HEK293 (cell line): Measurements from ENCODE around the gene CHST12.

Experiments used
- CTCF ChIA-PET: fragments of 350-600 bp; formaldehyde crosslinking; extraction: SDS; loops from one replicate; lab custom pipeline; 2021; ENCODE audit warnings: antibody characterized with exemption; lab: Yijun Ruan, JAX
- POLR2A ChIA-PET: fragments of 300-600 bp; formaldehyde crosslinking; extraction: SDS; loops from one replicate; lab custom pipeline; 2020; ENCODE audit warnings: antibody characterized with exemption, inconsistent platforms; lab: Yijun Ruan, JAX
- H3K27ac ChIP-seq: fragments of 200-500 bp; sonication (Bioruptor generic); 2 replicates; pipeline ENCODE4 v1.5.1; 2014; ENCODE audit warnings: low read depth, low read length, control low read depth, inconsistent platforms; ENCODE audit errors: extremely low read depth
- H3K36me3 ChIP-seq, 2 experiments: fragments of 200-500 bp in 1 of 2; sonication (Bioruptor generic) in 1 of 2; 1 replicate in 1 of 2; 2 replicates in 1 of 2; pipeline ENCODE4 v1.5.1; 2014 to 2017; ENCODE audit warnings: inconsistent platforms in 2 of 2, low read length in 2 of 2; ENCODE audit not compliant: control insufficient read depth in 2 of 2, insufficient read depth in 1 of 2
- H3K4me1 ChIP-seq: fragments of 200-500 bp; sonication (Bioruptor generic); 2 replicates; pipeline ENCODE4 v1.5.1; 2014; ENCODE audit warnings: mild to moderate bottlenecking, low read length, inconsistent platforms; ENCODE audit not compliant: control insufficient read depth, insufficient read depth
- H3K4me3 ChIP-seq: 2 replicates; pipeline ENCODE4 v1.5.1; 2011; ENCODE audit warnings: low read depth, mild to moderate bottlenecking, control low read depth, low read length, moderate library complexity
- H3K9me3 ChIP-seq: fragments of 200-500 bp; sonication (Bioruptor generic); 2 replicates; pipeline ENCODE4 v1.5.1; 2014; ENCODE audit warnings: low read depth, low read length, inconsistent platforms; ENCODE audit not compliant: control insufficient read depth, insufficient read depth
- GFI1B ChIP-seq: fragments of 450-650 bp; formaldehyde crosslinking; IDR thresholded peaks from 2 replicates; pipeline ENCODE4 v1.5.1; 2016; ENCODE audit warnings: missing biosample characterization, missing genetic modification characterization
- GLI4 ChIP-seq: fragments of 450-650 bp; formaldehyde crosslinking; IDR thresholded peaks from 2 replicates; pipeline ENCODE4 v1.5.1; 2016; ENCODE audit warnings: missing biosample characterization, missing genetic modification characterization
- GLIS2 ChIP-seq: fragments of 450-650 bp; formaldehyde crosslinking; IDR thresholded peaks from 2 replicates; pipeline ENCODE4 v1.5.1; 2016; ENCODE audit warnings: missing biosample characterization, missing genetic modification characterization
- HOXD13 ChIP-seq: sonication (generic); formaldehyde crosslinking; IDR thresholded peaks from 2 replicates; pipeline ENCODE4 v1.8.0; 2022; ENCODE audit warnings: missing genetic modification reagents, borderline replicate concordance
- IKZF3 ChIP-seq: fragments of 450-650 bp; IDR thresholded peaks from 2 replicates; pipeline ENCODE4 v1.5.0; 2018; ENCODE audit warnings: missing biosample characterization, mild to moderate bottlenecking, missing genetic modification characterization, moderate library complexity
- KLF1 ChIP-seq: fragments of 450-650 bp; formaldehyde crosslinking; IDR thresholded peaks from 2 replicates; pipeline ENCODE4 v1.5.1; 2016; ENCODE audit warnings: missing biosample characterization, missing genetic modification characterization
- KLF10 ChIP-seq: fragments of 450-650 bp; IDR thresholded peaks from 2 replicates; pipeline ENCODE4 v1.5.1; 2018; ENCODE audit warnings: missing biosample characterization, mild to moderate bottlenecking, missing genetic modification characterization
- KLF8 ChIP-seq: fragments of 450-650 bp; formaldehyde crosslinking; IDR thresholded peaks from 2 replicates; pipeline ENCODE4 v1.5.1; 2016; ENCODE audit warnings: missing biosample characterization, missing genetic modification characterization
- KLF9 ChIP-seq: fragments of 450-650 bp; formaldehyde crosslinking; IDR thresholded peaks from 2 replicates; pipeline ENCODE4 v1.5.1; 2016; ENCODE audit warnings: missing biosample characterization, missing genetic modification characterization, low read depth
- SP7 ChIP-seq: fragments of 450-650 bp; formaldehyde crosslinking; IDR thresholded peaks from 2 replicates; pipeline ENCODE4 v1.5.1; 2016; ENCODE audit warnings: missing biosample characterization, missing genetic modification characterization
- ZNF146 ChIP-seq: fragments of 450-650 bp; formaldehyde crosslinking; IDR thresholded peaks from 2 replicates; pipeline ENCODE4 v1.5.1; 2016; ENCODE audit warnings: missing biosample characterization, missing genetic modification characterization
- ZNF350 ChIP-seq: fragments of 450-650 bp; formaldehyde crosslinking; IDR thresholded peaks from 2 replicates; pipeline ENCODE4 v1.5.0; 2017; ENCODE audit warnings: missing biosample characterization, mild to moderate bottlenecking, missing genetic modification characterization
- ZNF391 ChIP-seq: fragments of 450-650 bp; formaldehyde crosslinking; IDR thresholded peaks from 2 replicates; pipeline ENCODE4 v1.5.1; 2016; ENCODE audit warnings: low read depth, missing biosample characterization, missing genetic modification characterization, borderline replicate concordance
- ZNF404 ChIP-seq: fragments of 450-650 bp; formaldehyde crosslinking; IDR thresholded peaks from 2 replicates; pipeline ENCODE4 v1.5.1; 2017; ENCODE audit warnings: missing biosample characterization, missing genetic modification characterization
- ZNF501 ChIP-seq: fragments of 450-650 bp; formaldehyde crosslinking; IDR thresholded peaks from 2 replicates; pipeline ENCODE4 v1.5.1; 2016; ENCODE audit warnings: missing biosample characterization, missing genetic modification characterization
- ZNF548 ChIP-seq: fragments of 450-650 bp; formaldehyde crosslinking; IDR thresholded peaks from 2 replicates; pipeline ENCODE4 v1.5.1; 2016; ENCODE audit warnings: missing biosample characterization, missing genetic modification characterization
- ZNF555 ChIP-seq: fragments of 450-650 bp; formaldehyde crosslinking; conservative IDR thresholded peaks from 2 replicates; pipeline ENCODE4 v1.5.1; 2017; ENCODE audit warnings: missing biosample characterization, mild to moderate bottlenecking, missing genetic modification characterization, inconsistent platforms
- ZNF571 ChIP-seq: fragments of 450-650 bp; formaldehyde crosslinking; IDR thresholded peaks from 2 replicates; pipeline ENCODE4 v1.5.0; 2017; ENCODE audit warnings: missing biosample characterization, missing genetic modification characterization
- ZNF692 ChIP-seq: fragments of 450-650 bp; formaldehyde crosslinking; IDR thresholded peaks from 2 replicates; pipeline ENCODE4 v1.5.1; 2016; ENCODE audit warnings: missing biosample characterization, missing genetic modification characterization
- ZNF701 ChIP-seq: fragments of 450-650 bp; formaldehyde crosslinking; IDR thresholded peaks from 2 replicates; pipeline ENCODE4 v1.5.1; 2016; ENCODE audit warnings: missing biosample characterization, missing genetic modification characterization
- TF ChIP-seq, protein P1 (sequence below): fragments of 450-650 bp; formaldehyde crosslinking; IDR thresholded peaks from 2 replicates; pipeline ENCODE4 v1.5.0; 2017; ENCODE audit warnings: missing biosample characterization, missing genetic modification characterization, borderline replicate concordance
- TF ChIP-seq, protein P2 (sequence below): fragments of 450-650 bp; formaldehyde crosslinking; IDR thresholded peaks from 2 replicates; pipeline ENCODE4 v1.5.1; 2017; ENCODE audit warnings: missing biosample characterization, missing genetic modification characterization
- TF ChIP-seq, protein P3 (sequence below): fragments of 450-650 bp; formaldehyde crosslinking; IDR thresholded peaks from 2 replicates; pipeline ENCODE4 v1.5.1; 2016; ENCODE audit warnings: missing biosample characterization, missing genetic modification characterization
- TF ChIP-seq, protein P4 (sequence below): fragments of 450-650 bp; formaldehyde crosslinking; IDR thresholded peaks from 2 replicates; pipeline ENCODE4 v1.5.1; 2016; ENCODE audit warnings: missing biosample characterization, missing genetic modification characterization, low read depth

Gene CHST12

DNA sequence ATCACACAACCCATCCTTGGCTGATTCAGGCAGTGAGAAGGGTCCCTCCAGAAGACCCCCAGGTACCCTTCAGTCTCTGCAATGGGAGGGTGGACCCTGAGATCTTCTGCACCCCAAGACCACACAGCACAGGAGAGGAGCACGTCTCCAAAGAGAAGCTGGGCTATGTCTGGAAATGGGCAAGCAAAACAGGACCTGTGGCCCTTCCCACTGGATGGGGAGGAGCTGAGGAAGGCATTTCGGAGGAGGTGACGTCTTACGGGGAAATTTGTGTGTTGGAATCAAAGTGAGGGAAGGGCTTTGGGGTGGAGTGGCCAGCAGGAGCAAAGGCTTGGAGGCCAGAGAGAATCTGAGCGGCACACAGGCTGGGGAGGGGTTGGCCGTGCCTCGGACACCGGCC, 56.3 kb downstream of the CHST12 start (continued):
- TF ChIP-seq, protein P1, sequence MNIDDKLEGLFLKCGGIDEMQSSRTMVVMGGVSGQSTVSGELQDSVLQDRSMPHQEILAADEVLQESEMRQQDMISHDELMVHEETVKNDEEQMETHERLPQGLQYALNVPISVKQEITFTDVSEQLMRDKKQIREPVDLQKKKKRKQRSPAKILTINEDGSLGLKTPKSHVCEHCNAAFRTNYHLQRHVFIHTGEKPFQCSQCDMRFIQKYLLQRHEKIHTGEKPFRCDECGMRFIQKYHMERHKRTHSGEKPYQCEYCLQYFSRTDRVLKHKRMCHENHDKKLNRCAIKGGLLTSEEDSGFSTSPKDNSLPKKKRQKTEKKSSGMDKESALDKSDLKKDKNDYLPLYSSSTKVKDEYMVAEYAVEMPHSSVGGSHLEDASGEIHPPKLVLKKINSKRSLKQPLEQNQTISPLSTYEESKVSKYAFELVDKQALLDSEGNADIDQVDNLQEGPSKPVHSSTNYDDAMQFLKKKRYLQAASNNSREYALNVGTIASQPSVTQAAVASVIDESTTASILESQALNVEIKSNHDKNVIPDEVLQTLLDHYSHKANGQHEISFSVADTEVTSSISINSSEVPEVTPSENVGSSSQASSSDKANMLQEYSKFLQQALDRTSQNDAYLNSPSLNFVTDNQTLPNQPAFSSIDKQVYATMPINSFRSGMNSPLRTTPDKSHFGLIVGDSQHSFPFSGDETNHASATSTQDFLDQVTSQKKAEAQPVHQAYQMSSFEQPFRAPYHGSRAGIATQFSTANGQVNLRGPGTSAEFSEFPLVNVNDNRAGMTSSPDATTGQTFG (tag by site-specific recombination): no peak
- TF ChIP-seq KLF9 (tag by site-specific recombination): no peak

GRCh38 chr7:2460188-2460587, 56.8 kb downstream of the CHST12 start:
- CTCF ChIA-PET: interaction anchor here (0.7 kb wide), 1 partner anchor 9 kb away, joined by 4 read pairs; no protein-coding TSS in a partner anchor
- POLR2A ChIA-PET: no interaction called here

DNA sequence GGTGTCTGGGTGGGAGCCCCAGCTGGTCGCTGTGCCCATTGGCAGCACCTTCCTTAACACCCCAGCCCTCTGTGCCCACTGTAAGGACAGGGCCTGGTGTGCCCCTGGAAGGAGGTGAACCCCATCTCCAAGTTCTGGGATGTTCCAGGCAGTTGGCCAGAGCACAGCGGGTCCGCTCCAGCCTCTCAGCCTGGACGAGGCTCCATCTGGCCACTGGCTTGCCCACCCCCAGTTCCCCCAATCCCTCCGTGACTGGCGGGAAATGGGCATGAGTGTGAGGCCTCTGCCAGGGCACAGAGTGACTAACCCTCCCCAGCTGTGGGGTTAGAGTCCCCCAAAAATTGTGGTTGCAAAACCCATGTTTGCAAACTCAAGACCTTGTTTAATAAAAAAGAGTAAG, 57.2 kb downstream of the CHST12 start:
- POLR2A ChIA-PET: no interaction called here
- CTCF ChIA-PET: interaction anchor here (1.2 kb wide), 1 partner anchor 8 kb away, joined by 3 read pairs; no protein-coding TSS in a partner anchor
- no peaks in the 10 kb centered on the region for H3K9me3 ChIP-seq
- no peaks in the 10 kb centered on the region for H3K36me3 ChIP-seq
- H3K27ac ChIP-seq: no peak overlapping the region
- no peak for TF ChIP-seq ZNF692
- TF ChIP-seq ZNF701 (tag by site-specific recombination): no peak
- TF ChIP-seq ZNF404 (tag by site-specific recombination): no peak
- no peak for TF ChIP-seq ZNF146 (tag by site-specific recombination)
- no peak for TF ChIP-seq KLF10 (tag by site-specific recombination)
- no peak for TF ChIP-seq KLF1 (tag by site-specific recombination)
- no peak for TF ChIP-seq SP7 (tag by site-specific recombination)
- no peak for TF ChIP-seq IKZF3 (tag by site-specific recombination)
- TF ChIP-seq, protein P2, sequence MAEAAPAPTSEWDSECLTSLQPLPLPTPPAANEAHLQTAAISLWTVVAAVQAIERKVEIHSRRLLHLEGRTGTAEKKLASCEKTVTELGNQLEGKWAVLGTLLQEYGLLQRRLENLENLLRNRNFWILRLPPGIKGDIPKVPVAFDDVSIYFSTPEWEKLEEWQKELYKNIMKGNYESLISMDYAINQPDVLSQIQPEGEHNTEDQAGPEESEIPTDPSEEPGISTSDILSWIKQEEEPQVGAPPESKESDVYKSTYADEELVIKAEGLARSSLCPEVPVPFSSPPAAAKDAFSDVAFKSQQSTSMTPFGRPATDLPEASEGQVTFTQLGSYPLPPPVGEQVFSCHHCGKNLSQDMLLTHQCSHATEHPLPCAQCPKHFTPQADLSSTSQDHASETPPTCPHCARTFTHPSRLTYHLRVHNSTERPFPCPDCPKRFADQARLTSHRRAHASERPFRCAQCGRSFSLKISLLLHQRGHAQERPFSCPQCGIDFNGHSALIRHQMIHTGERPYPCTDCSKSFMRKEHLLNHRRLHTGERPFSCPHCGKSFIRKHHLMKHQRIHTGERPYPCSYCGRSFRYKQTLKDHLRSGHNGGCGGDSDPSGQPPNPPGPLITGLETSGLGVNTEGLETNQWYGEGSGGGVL: no peak
- no peak for TF ChIP-seq ZNF391 (tag by site-specific recombination)
- TF ChIP-seq, protein P3, sequence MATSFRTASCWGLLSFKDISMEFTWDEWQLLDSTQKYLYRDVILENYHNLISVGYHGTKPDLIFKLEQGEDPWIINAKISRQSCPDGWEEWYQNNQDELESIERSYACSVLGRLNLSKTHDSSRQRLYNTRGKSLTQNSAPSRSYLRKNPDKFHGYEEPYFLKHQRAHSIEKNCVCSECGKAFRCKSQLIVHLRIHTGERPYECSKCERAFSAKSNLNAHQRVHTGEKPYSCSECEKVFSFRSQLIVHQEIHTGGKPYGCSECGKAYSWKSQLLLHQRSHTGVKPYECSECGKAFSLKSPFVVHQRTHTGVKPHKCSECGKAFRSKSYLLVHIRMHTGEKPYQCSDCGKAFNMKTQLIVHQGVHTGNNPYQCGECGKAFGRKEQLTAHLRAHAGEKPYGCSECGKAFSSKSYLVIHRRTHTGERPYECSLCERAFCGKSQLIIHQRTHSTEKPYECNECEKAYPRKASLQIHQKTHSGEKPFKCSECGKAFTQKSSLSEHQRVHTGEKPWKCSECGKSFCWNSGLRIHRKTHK (tag by site-specific recombination): no peak
- H3K4me3 ChIP-seq: no peak overlapping the region
- H3K4me1 ChIP-seq: no peaks in the 10 kb centered on the region

More at GRCh38 chr7:2460188-2460587, 56.8 kb downstream of the CHST12 start:
- no peak overlapping the region for H3K27ac ChIP-seq
- H3K9me3 ChIP-seq: no peaks in the 10 kb centered on the region
- no peaks in the 10 kb centered on the region for H3K36me3 ChIP-seq
- TF ChIP-seq KLF8 (no peak), ZNF350 (tag by site-specific recombination) (no peak), GLIS2 (tag by site-specific recombination) (no peak), GLI4 (tag by site-specific recombination) (no peak), ZNF548 (no peak), ZNF501 (tag by site-specific recombination) (no peak), HOXD13 (CRISPR knock-in tag) (no peak), GFI1B (tag by site-specific recombination) (no peak), ZNF555 (no peak), ZNF571 (tag by site-specific recombination) (no peak)
- TF ChIP-seq, protein P4, sequence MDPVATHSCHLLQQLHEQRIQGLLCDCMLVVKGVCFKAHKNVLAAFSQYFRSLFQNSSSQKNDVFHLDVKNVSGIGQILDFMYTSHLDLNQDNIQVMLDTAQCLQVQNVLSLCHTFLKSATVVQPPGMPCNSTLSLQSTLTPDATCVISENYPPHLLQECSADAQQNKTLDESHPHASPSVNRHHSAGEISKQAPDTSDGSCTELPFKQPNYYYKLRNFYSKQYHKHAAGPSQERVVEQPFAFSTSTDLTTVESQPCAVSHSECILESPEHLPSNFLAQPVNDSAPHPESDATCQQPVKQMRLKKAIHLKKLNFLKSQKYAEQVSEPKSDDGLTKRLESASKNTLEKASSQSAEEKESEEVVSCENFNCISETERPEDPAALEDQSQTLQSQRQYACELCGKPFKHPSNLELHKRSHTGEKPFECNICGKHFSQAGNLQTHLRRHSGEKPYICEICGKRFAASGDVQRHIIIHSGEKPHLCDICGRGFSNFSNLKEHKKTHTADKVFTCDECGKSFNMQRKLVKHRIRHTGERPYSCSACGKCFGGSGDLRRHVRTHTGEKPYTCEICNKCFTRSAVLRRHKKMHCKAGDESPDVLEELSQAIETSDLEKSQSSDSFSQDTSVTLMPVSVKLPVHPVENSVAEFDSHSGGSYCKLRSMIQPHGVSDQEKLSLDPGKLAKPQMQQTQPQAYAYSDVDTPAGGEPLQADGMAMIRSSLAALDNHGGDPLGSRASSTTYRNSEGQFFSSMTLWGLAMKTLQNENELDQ: no peak
- TF ChIP-seq, all 188 proteins: peak for 0
- H3K4me3 ChIP-seq: no peak overlapping the region
- H3K4me1 ChIP-seq: no peaks in the 10 kb centered on the region
